GM21367 (cell line): ENCODE measurements around the gene SLC7A1.

ENCODE experiments used
- ATAC-seq: cut with Tn5 transposase; IDR thresholded peaks from one replicate; pipeline ENCODE4 v1.9.1; 2021; ENCODE audit not compliant: unreplicated experiment

Gene SLC7A1

DNA sequence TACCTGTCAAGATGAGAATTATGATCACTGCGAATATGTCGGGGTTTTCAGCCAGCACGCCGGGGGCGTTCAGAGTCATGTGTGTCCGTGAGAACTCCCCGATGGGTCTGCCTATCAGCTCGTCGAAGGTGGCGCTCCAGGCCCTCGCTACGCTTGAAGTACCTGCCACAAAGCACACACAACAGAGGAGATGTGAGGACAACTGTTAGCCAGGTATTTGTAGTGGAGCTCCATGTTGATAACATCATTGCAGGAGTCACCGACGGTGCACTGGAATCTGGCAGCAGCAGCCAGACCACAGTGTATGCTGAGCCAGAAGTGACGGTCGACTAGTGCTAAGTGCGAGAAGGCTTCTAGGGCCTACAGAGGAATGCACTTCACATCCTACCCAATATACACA is 62.7 kb downstream of the SLC7A1 start:
- no peak for ATAC-seq

DNA sequence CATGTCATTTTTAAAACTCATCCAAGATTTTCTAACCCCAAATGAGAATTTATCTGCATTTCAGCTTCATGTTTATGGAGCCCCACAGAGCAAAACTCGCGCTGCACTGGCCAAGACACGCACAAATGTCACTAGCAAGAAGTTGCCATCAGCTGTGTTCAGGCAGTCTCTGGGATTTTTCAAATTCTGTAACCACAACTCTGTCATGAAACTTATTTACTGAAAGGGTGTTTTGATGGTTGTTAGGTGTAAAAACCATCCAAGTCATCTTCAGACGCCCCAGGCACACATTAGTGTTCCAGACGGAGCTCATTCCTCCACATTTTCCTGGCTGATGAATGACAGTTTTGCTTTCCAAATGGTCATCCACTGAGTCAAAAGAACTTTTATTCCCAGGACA is 63.4 kb downstream of the SLC7A1 start:
- no peak for ATAC-seq

GRCh38 chr13:29530901-29531300 is 64.6 kb downstream of the SLC7A1 start:
- ATAC-seq: no peak

GRCh38 chr13:29529754-29530153 is 65.7 kb downstream of the SLC7A1 start:
- ATAC-seq: no peak

- ATAC-seq: no peak
These were observed 67.6 kb downstream of the SLC7A1 start for GRCh38 chr13:29527916-29528315.

DNA sequence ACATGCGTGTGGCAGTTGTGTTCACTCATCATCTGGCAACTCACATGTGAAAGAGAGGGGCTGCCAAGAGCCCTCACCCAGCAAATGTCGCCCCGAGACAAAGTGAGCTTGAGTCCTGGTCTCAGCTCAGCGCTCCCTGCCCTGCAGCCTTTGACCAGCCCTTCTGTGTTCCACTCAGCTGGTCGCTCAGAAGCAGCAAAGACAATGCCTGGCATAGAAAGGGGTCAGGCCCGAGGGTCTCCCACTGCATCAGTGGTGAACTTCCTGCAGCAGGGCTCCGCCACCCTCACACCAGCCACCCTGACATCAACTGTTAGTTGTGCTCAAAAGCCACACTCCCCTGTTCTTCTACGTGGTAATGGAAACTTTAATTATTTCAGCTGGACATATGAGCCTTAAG is 68.0 kb downstream of the SLC7A1 start:
- no peak for ATAC-seq

DNA sequence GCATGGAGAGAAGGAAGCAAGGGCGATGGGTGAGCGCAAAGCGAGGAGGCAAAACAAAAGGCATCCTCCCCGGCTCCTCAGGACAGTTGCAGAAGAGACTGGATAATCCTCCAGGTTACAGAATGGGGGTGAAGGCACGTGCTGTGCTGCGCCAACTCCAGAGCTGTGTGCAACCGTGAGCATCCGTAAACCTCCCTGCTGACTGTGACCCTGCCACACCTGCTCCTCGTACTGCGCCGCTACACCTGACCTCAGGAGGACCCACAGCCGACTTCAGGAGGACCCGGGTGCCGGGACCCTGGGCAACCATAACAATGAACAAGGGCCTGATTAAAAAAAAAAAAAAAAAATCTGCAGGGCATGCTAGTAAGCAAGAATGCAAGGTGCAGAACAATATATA is 68.7 kb downstream of the SLC7A1 start:
- no peak for ATAC-seq

- ATAC-seq: no peak
These were observed 69.7 kb downstream of the SLC7A1 start for GRCh38 chr13:29525757-29526156.

GRCh38 chr13:29524641-29525040 is 70.8 kb downstream of the SLC7A1 start:
- ATAC-seq: no peak

DNA sequence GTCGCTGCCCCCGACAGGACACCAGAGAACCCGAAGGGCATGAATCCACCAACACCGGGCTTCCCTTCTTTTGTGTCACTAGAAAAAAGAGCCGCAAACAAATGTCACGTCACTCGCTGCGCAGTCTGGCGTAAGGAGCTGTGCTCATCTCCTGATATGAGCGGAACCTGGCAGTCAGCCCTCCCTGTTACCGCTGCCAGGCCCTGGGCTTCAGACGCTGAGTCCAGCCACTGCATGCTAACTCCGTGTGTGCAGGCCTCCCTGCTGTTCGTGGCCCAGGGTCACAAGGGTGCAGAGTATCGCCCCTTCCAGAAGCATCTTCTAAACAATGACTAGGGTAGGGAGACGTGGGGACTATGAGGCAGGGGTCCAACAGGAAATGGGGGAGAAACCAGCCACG is 71.3 kb downstream of the SLC7A1 start:
- ATAC-seq: no peak

- no peak for ATAC-seq
These were observed 72.1 kb downstream of the SLC7A1 start for GRCh38 chr13:29523199-29523961.

DNA sequence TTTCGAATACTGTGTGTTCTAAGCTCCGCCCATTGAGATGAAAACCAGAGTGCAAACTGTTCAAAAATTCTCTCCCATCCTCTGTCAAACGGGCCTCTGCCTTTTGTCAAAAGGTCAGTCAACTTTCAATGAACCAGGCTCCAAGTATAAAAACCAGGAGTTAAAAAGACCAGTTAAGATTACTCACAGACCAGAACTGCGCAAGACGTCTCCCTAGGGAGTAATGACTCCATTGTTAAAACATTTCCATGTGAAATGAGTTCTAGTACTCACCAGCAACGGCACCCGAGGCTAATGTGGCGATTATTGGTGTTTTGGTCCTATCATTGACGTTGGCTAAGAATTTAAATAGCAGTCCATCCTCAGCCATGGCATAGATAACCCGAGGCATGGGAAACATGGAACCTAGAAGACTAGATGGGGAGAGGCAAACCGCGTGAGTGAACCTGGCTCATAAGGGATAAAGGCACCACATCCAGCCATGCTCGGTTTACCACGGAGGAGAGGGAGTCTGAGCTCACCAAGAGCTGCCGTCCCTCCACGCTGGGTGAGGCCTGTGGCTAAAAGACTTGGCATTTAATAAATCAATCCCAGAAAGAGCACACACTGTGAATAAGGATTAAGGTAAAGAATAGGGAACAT is 73.3 kb downstream of the SLC7A1 start:
- no peak for ATAC-seq

- ATAC-seq: no peak
These were observed 74.2 kb downstream of the SLC7A1 start for GRCh38 chr13:29521336-29521735.

DNA sequence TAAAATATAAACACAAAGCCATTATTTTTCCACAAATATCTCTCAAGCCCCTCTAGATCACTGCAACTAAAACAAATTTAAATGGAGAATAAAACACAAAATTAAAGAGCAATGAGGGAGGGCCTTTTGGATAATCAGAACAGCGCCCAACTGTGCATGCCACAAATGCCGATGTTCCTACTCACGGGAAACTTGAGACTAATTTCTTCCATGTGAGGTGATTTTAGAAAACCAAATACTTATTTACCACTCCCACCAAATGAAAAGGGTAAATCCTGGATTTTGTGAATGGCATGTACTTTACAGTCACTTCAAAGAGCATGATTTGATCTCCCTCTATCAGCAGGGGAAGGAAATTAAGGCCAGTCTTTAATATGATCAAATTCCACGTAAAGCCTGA is 74.8 kb downstream of the SLC7A1 start:
- no peak for ATAC-seq

- ATAC-seq: no peak
These were observed 75.6 kb downstream of the SLC7A1 start for GRCh38 chr13:29519921-29520320.

DNA sequence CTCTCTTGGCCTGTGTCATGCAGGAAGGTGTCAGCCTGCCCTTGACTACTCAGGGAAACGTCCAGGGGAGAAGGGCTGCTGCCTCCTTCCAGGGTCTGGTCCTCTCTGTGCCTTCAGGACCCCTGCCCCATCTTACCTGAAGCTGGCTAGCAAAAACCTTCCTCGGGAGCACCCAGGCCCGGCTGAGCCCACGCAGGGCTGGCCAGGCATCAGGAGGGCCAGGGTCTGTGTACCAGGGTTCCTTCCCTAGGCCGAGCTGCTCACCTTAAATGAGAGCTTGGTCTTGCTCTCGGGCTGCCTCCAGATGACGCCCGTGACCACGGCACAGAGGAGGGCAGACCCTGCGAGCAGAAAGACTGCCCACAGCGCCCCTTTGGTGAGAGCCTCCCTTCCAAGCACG is 78.6 kb downstream of the SLC7A1 start:
- no peak for ATAC-seq

DNA sequence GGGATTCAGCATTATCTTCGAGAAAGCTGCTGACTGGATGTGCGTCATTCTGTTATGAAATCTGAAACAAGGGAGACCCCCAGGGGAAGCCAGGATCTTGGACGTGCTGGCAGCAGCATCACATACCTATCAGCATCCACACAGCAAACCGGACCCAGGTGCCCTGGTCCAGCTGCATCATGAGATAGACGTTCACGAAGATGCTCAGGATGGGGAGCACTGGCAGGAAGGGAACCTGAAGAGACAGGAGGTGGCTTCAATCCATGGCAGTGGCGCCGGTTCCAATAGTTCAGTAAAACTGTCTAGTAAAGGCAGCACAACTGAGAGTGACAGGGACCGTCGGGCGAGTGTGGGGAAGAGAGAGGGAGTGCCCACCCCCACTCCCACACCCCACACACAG is 79.5 kb downstream of the SLC7A1 start:
- ATAC-seq: no peak

DNA sequence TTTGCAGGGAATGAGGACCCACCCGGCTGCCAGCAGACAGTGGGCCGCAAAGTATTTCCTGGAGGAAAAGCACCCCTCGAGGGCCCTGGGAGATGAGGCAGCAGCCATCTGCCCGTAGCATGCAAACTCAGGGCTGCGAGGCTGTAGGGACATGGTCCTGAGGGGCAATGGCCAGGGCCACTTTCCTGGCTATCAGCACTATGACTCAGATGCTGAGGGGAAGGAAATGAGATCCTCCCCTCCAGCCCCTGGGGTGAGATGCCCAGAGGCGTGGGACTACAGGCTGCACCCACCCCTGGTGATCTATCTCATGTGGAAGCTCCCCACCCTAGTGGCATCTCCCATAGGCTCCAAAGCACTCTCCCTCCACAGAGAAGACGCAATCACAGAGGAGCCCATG is 80.1 kb downstream of the SLC7A1 start:
- no peak for ATAC-seq

DNA sequence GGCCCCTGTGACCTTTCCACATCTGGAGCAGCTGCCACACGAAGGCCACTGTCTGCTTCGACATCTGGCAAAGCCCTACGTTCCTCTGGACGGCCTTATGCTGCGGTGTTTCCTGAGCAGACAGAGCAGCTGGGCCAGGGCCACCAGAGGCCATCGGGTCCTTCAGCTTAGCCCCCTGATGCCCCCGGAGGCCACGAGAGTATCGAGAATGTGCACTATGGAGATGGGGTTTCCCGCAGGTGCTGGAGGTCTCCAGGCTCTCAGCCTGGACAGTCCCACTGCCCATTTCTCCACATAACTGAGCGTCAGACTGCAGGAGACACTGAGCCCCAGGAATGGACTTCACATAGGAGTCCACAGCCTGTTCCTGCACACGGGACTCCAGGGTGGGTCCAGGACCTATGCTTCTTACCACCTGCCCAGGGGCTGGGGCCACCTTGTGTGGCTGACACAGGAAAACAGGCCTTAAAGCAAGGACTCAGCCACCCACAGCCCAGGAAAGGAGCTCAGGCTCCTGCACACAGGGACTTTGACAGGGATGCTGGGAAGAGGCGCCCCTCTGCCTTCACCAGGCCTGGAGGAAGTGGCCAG is 80.7 kb downstream of the SLC7A1 start:
- no peak for ATAC-seq

- ATAC-seq: no peak
These were observed 81.3 kb downstream of the SLC7A1 start for GRCh38 chr13:29513981-29514719.
